K562 (cell line): ENCODE data around the gene KRTAP9-4.
"Not testable (repeated sequence)": the region's sequence is repeated elsewhere in the genome, so short reads cannot be mapped to it uniquely, and the experiment has no call there.

Experiments
- DMBX1 ChIP-seq: fragments of 250-450 bp; sonication (Bioruptor Pico); IDR thresholded peaks from 2 replicates; pipeline ENCODE4 v1.8.0; 2022; ENCODE audit warnings: inconsistent platforms, mild to moderate bottlenecking, moderate library complexity, borderline replicate concordance
- EZH2 ChIP-seq: IDR thresholded peaks from 2 replicates; pipeline ENCODE4 v1.6.1; 2012; ENCODE audit warnings: low read depth, mild to moderate bottlenecking, inconsistent platforms, low read length, borderline replicate concordance
- LARP7 ChIP-seq: fragments of 450-650 bp; IDR thresholded peaks from 2 replicates; pipeline ENCODE4 v1.6.1; 2016
- SOX6 ChIP-seq: fragments of 450-650 bp; IDR thresholded peaks from 2 replicates; pipeline ENCODE4 v1.6.1; 2014; ENCODE audit warnings: mild to moderate bottlenecking
- ZNF197 ChIP-seq: fragments of 200-800 bp; sonication (Bioruptor generic); IDR thresholded peaks from 2 replicates; pipeline ENCODE4 v1.6.1; 2016; ENCODE audit warnings: low read depth, missing genetic modification characterization, missing compliant biosample characterization
- ZNF589 ChIP-seq: fragments of 200-800 bp; sonication (Bioruptor generic); IDR thresholded peaks from 2 replicates; pipeline ENCODE4 v1.6.1; 2016; ENCODE audit warnings: low read depth, missing genetic modification characterization, missing compliant biosample characterization
- ZSCAN29 ChIP-seq: fragments of 450-650 bp; IDR thresholded peaks from 2 replicates; pipeline ENCODE4 v1.6.1; 2017
- ZSCAN32 ChIP-seq: fragments of 450-650 bp; formaldehyde crosslinking; IDR thresholded peaks from 2 replicates; pipeline ENCODE4 v1.4.0; 2020; ENCODE audit warnings: mild to moderate bottlenecking, moderate library complexity
- TF ChIP-seq, protein P1 (sequence below), 3 experiments: IDR thresholded peaks in 2 of 3; conservative IDR thresholded peaks in 1 of 3; 2 replicates each; pipeline ENCODE4 v1.5.1; 2011 to 2012; ENCODE audit warnings: low read length in 3 of 3, mild to moderate bottlenecking in 3 of 3, control low read depth in 2 of 3, improper control_type of control experiment in 1 of 3, inconsistent platforms in 1 of 3, low read depth in 1 of 3, mixed read lengths in 1 of 3, moderate library complexity in 1 of 3; ENCODE audit not compliant: insufficient read depth in 2 of 3
- TF ChIP-seq, protein P2 (sequence below), 2 experiments: fragments of 450-650 bp; formaldehyde crosslinking in 1 of 2; IDR thresholded peaks; 2 replicates each; pipeline versions ENCODE4 v1.4.0 to v1.6.1; 2014 to 2020; ENCODE audit warnings: mild to moderate bottlenecking in 2 of 2, borderline replicate concordance in 1 of 2, low read depth in 1 of 2
- TF ChIP-seq, protein P3 (sequence below), 2 experiments: fragments of 450-650 bp in 1 of 2; IDR thresholded peaks; 2 replicates each; pipeline ENCODE4 v1.6.1; 2011 to 2017; ENCODE audit warnings: low read depth in 2 of 2, antibody characterized with exemption in 1 of 2, borderline replicate concordance in 1 of 2, low read length in 1 of 2, mild to moderate bottlenecking in 1 of 2, mixed read lengths in 1 of 2; ENCODE audit not compliant: control insufficient read depth in 1 of 2

DNA sequence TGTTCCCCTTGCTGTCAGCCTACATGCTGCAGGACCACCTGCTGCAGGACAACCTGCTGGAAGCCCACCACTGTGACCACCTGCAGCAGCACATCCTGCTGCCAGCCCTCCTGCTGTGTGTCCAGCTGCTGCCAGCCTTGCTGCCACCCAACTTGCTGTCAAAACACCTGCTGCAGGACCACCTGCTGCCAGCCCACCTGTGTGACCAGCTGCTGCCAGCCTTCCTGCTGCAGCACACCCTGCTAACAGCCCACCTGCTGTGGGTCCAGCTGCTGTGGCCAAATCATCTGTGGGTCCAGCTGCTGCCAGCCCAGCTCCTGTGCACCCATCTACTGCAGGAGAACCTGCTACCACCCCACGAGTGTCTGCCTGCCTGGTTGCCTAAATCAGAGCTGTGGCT is 21.8 kb downstream of the KRTAP9-4 start:
- TF ChIP-seq, protein P1, sequence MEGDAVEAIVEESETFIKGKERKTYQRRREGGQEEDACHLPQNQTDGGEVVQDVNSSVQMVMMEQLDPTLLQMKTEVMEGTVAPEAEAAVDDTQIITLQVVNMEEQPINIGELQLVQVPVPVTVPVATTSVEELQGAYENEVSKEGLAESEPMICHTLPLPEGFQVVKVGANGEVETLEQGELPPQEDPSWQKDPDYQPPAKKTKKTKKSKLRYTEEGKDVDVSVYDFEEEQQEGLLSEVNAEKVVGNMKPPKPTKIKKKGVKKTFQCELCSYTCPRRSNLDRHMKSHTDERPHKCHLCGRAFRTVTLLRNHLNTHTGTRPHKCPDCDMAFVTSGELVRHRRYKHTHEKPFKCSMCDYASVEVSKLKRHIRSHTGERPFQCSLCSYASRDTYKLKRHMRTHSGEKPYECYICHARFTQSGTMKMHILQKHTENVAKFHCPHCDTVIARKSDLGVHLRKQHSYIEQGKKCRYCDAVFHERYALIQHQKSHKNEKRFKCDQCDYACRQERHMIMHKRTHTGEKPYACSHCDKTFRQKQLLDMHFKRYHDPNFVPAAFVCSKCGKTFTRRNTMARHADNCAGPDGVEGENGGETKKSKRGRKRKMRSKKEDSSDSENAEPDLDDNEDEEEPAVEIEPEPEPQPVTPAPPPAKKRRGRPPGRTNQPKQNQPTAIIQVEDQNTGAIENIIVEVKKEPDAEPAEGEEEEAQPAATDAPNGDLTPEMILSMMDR (IDR thresholded peaks at IDR 0.05 in 2 of 3, conservative IDR thresholded peaks at IDR 0.05 in 1 of 3; ENCODE audit: insufficient read depth in 2 of 3, low read depth in 1 of 3, low read length in 3 of 3) = not testable (repeated sequence)
- TF ChIP-seq, protein P2, sequence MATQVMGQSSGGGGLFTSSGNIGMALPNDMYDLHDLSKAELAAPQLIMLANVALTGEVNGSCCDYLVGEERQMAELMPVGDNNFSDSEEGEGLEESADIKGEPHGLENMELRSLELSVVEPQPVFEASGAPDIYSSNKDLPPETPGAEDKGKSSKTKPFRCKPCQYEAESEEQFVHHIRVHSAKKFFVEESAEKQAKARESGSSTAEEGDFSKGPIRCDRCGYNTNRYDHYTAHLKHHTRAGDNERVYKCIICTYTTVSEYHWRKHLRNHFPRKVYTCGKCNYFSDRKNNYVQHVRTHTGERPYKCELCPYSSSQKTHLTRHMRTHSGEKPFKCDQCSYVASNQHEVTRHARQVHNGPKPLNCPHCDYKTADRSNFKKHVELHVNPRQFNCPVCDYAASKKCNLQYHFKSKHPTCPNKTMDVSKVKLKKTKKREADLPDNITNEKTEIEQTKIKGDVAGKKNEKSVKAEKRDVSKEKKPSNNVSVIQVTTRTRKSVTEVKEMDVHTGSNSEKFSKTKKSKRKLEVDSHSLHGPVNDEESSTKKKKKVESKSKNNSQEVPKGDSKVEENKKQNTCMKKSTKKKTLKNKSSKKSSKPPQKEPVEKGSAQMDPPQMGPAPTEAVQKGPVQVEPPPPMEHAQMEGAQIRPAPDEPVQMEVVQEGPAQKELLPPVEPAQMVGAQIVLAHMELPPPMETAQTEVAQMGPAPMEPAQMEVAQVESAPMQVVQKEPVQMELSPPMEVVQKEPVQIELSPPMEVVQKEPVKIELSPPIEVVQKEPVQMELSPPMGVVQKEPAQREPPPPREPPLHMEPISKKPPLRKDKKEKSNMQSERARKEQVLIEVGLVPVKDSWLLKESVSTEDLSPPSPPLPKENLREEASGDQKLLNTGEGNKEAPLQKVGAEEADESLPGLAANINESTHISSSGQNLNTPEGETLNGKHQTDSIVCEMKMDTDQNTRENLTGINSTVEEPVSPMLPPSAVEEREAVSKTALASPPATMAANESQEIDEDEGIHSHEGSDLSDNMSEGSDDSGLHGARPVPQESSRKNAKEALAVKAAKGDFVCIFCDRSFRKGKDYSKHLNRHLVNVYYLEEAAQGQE (IDR thresholded peaks at IDR 0.05; ENCODE audit: borderline replicate concordance) = not testable (repeated sequence)
- TF ChIP-seq, protein P2 (CRISPR knock-in tag; IDR thresholded peaks at IDR 0.05; ENCODE audit: low read depth) = not testable (repeated sequence)
- TF ChIP-seq LARP7; ZNF197 (CRISPR knock-in tag); EZH2; SOX6; ZSCAN29; ZNF589; ZSCAN32 (CRISPR knock-in tag); DMBX1 (CRISPR knock-in tag): not testable (repeated sequence)
- TF ChIP-seq, protein P3, sequence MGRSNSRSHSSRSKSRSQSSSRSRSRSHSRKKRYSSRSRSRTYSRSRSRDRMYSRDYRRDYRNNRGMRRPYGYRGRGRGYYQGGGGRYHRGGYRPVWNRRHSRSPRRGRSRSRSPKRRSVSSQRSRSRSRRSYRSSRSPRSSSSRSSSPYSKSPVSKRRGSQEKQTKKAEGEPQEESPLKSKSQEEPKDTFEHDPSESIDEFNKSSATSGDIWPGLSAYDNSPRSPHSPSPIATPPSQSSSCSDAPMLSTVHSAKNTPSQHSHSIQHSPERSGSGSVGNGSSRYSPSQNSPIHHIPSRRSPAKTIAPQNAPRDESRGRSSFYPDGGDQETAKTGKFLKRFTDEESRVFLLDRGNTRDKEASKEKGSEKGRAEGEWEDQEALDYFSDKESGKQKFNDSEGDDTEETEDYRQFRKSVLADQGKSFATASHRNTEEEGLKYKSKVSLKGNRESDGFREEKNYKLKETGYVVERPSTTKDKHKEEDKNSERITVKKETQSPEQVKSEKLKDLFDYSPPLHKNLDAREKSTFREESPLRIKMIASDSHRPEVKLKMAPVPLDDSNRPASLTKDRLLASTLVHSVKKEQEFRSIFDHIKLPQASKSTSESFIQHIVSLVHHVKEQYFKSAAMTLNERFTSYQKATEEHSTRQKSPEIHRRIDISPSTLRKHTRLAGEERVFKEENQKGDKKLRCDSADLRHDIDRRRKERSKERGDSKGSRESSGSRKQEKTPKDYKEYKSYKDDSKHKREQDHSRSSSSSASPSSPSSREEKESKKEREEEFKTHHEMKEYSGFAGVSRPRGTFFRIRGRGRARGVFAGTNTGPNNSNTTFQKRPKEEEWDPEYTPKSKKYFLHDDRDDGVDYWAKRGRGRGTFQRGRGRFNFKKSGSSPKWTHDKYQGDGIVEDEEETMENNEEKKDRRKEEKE (IDR thresholded peaks at IDR 0.05; ENCODE audit: borderline replicate concordance in 1 of 2, control insufficient read depth in 1 of 2, low read depth in 2 of 2, low read length in 1 of 2) = not testable (repeated sequence)
